Right cardiac atrium (tissue), 5 donors: ENCODE data around the gene ANGPTL8. TPM values are rescaled to one million over a fixed set of nuclear protein-coding genes. Genes with fewer than 3 reads are reported as not detected.
A peak's percentile ranks its signal among the peaks of the same experiment; 100 is the strongest.

Source experiments
- ATAC-seq, 2 donors: fragments of 200-7000 bp; cut with Tn5 transposase; one replicate each; pipeline versions ENCODE4 v1.8.0 to v1.9.1; 2020; ENCODE audit warnings: moderate library complexity in 2 of 2, mild to moderate bottlenecking in 1 of 2
- DNase-seq, 3 donors: peaks; one replicate each; pipeline ENCODE4 v3.0.0-alpha.2; 2020
- H3K27ac ChIP-seq: one replicate; pipeline ENCODE4 v1.5.1; 2013; ENCODE audit warnings: mild to moderate bottlenecking, low read length, control low read depth, moderate library complexity
- H3K27me3 ChIP-seq: one replicate; pipeline ENCODE4 v1.6.1; 2013; ENCODE audit not compliant: control insufficient read depth, insufficient read depth
- H3K4me1 ChIP-seq: one replicate; pipeline ENCODE4 v1.6.1; 2013; ENCODE audit warnings: low read length; ENCODE audit not compliant: control insufficient read depth, insufficient read depth
- H3K4me3 ChIP-seq: one replicate; pipeline ENCODE4 v1.5.1; 2013; ENCODE audit warnings: low read length, control low read depth
- H3K9me3 ChIP-seq: one replicate; pipeline ENCODE4 v1.6.1; 2013; ENCODE audit warnings: low read length; ENCODE audit not compliant: control insufficient read depth
- WGBS: extraction: QIAGEN DNeasy Blood & Tissue Kit; methylation state at CpG from one replicate; pipeline ENCODE4 v1.1.7; 2013; 5-methylcytosine and 5-hydroxymethylcytosine counted together
- intact Hi-C, 4 donors: fragments of 100-400 bp; cut with DNase I; formaldehyde crosslinking; loops; one replicate each; pipeline versions ENCODE4 v1.11.0 to v1.14.0; 2022 to 2023
- polyA plus RNA-seq: library from polyadenylated mRNA; stranded (reverse); fragments of 200-250 nt; gene quantifications from one replicate; pipeline ENCODE4 v1.2.3, GENCODE V29; 2013
- total RNA-seq, 4 donors: library from RNA; stranded (reverse); fragmentation: NEBNext Ultra II Directional; extraction: Animal tissue kit (Norgen Biotek cat#: 25700); gene quantifications; one replicate each; pipeline ENCODE4 v1.2.1, GENCODE V29; 2021
- donor health status: healthy with polysubstance abuse.
- donor health status: DM: no; HTN: yes; CAD: no.
- donor health status: DM: no; HTN: no; CAD: no.
- donor health status: DM: no; HTN: yes; CAD: no; lungs with severe emphysema.
- donor health status: DM: yes; HTN: yes; CAD: no.

The ANGPTL8 gene
- total and polyA plus RNA-seq, 5 donors, result 0.47 to 4.8 (median 0.68) TPM; not detected in 1

DNA sequence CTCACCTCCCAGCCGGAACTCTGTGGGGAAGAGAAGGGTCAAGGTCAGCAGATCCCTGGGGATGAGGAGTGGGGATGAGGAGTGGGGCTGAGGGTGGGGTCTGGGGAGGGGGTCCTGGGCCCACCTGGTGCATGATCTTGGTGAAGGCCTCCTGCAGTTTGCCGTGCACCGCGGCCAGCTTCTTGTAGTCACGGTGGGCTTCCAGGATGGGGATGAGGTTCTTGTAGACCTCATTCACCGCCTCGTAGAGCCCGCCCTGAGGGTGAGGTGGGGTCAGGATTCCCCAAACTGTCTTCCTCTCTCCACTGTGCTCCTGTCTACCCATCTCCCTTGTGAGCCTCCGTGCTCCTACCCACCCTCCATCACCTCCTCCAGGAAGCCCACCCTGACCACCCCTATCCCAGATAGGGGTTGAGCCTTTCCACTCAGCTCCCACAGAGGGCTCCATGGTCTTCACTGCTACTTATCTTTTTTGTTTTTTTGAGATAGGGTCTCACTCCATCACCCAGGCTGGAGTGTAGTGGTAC, 35.3 kb upstream of the ANGPTL8 start:
- ATAC-seq, result peak; percentile 3 to 4
- intact Hi-C loops, result loop anchor here in 3 of 4 donors (2.0 to 10.0 kb wide), 4 partner anchors 65 to 169 kb away; no protein-coding TSS in a partner anchor
- WGBS, result 77% methylated on average over 9 of the region's 9 CpGs

DNA sequence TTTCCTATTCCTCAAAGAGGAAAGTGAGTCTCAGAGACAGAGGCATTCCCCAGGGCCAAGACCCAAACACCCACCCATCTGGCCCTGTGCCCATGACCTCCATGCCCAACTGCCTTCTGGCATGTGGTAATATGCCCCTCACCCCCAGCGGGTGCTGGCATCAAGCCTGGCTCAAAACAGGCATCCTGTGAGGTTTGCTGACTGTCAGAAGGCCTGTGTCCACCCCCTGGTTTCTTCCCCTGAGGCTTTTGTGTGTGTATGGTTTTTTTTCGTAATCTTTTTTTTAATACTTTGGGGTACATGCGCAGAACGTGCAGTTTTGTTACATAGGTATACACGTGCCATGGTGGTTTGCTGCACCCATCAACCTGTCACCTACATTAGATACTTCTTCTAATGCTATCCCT, 34.5 kb upstream of the ANGPTL8 start:
- H3K4me3 ChIP-seq, result no peak overlapping the region
- peak overlapping the region; percentile 66 for H3K27ac ChIP-seq
- WGBS, result 51% methylated on average over 5 of the region's 5 CpGs
- intact Hi-C loops, result loop anchor here (2.0 to 10.0 kb wide), 5 partner anchors 66 to 170 kb away; no protein-coding TSS in a partner anchor
- H3K27me3 ChIP-seq, result no peaks in the 10 kb centered on the region
- peak in 2 of 3 donors; percentile 52 to 80 for DNase-seq
- peaks cover 5% of the 10 kb centered on the region for H3K4me1 ChIP-seq
- H3K9me3 ChIP-seq, result no peaks in the 10 kb centered on the region
- no peak for ATAC-seq

More for the DNA sequence above, 35.3 kb upstream of the ANGPTL8 start:
- peaks cover 5% of the 10 kb centered on the region for H3K4me1 ChIP-seq
- no peak overlapping the region for H3K4me3 ChIP-seq
- no peaks in the 10 kb centered on the region for H3K9me3 ChIP-seq
- peak overlapping the region; percentile 66 for H3K27ac ChIP-seq
- no peaks in the 10 kb centered on the region for H3K27me3 ChIP-seq
- DNase-seq, result no peak

DNA sequence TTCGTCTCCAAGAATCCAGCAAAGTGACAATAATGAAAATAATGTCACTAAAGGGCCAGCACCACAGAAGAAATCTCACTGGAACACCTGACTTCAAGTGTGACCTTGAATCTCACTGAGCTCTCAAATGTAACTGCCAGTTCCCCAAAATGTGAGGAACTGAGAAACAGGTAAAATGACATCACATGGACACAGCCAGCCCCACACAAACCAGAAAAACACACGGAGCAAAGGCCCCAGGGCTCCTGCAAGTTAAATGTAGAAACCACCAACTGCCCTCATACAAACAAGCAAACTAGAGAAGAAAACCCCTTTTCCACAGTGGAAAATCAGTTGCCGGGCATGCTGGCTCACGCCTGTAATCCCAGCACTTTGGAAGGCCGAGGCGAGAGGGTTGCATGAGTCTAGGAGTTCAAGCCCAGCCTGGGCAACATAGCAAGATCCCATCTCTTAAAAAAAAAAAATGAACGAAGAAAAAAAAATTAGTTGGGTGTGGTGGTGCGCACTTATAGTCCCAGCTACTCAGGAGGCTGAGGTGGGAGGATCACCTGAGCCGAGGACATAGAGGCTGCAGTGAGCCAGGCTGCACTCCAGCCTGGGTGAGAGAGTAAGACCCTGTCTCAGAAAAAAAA, 33.4 kb upstream of the ANGPTL8 start:
- intact Hi-C loops, result loop anchor here (2.0 to 10.0 kb wide), 4 partner anchors 67 to 171 kb away; no protein-coding TSS in a partner anchor
- no peak overlapping the region for H3K27ac ChIP-seq
- no peak for ATAC-seq
- peak in 1 of 3 donors; percentile 28 for DNase-seq
- 85% methylated on average over 9 of the region's 9 CpGs for WGBS
- H3K4me3 ChIP-seq, result no peak overlapping the region
- peaks cover 5% of the 10 kb centered on the region for H3K4me1 ChIP-seq
- H3K9me3 ChIP-seq, result no peaks in the 10 kb centered on the region
- no peaks in the 10 kb centered on the region for H3K27me3 ChIP-seq

DNA sequence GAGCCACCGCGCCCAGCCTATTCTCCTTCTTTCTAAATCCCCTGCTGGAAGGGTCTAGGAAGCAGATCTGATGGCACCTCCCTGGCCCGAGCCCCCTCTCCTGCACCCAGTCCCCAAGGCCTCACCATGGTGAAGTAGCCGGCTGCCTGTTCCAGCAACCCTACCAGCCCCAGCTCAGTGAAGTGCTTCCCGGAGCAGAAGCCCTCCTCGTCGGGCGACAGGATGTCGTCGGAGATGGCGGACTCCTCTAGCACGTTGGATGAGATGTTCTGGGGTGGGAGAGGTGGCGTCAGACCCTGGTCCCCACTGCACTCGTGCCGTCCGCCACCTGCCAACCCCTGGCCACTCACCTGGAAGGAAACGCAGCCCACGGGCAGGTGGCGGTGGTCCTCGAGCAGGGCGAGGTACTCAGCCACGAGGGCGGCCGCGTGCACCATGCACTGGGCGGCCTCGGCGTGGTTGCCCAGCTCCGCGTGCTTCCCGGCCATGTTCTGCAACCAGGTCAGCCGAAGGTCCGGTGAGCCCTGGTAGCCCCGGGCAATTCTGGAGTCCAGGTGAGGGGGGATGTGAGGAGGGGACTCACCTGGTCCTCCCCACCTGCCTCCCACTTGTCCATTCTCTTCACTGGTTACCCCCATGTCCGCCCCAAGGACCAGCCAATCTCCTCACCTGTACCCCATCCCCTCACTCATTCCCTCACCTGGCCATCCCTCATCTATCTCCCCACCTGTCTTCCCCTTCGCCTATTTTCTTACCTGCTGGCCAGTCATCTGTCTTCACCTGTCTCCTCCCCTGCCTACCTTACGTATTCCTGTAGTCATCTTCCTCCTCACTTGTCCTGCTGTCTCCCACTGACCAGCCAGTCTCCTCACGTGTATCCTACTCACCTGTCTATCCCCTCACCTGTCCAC, 30.6 kb upstream of the ANGPTL8 start:
- peaks cover 5% of the 10 kb centered on the region for H3K4me1 ChIP-seq
- no peak overlapping the region for H3K27ac ChIP-seq
- H3K9me3 ChIP-seq, result no peaks in the 10 kb centered on the region
- intact Hi-C loops, result loop anchor here (5.0 to 10.0 kb wide), 2 partner anchors 77 to 174 kb away; no protein-coding TSS in a partner anchor
- DNase-seq, result peak in 1 of 3 donors; percentile 48
- 83% methylated on average over 38 of the region's 38 CpGs for WGBS
- no peak overlapping the region for H3K4me3 ChIP-seq
- no peaks in the 10 kb centered on the region for H3K27me3 ChIP-seq
- no peak for ATAC-seq

DNA sequence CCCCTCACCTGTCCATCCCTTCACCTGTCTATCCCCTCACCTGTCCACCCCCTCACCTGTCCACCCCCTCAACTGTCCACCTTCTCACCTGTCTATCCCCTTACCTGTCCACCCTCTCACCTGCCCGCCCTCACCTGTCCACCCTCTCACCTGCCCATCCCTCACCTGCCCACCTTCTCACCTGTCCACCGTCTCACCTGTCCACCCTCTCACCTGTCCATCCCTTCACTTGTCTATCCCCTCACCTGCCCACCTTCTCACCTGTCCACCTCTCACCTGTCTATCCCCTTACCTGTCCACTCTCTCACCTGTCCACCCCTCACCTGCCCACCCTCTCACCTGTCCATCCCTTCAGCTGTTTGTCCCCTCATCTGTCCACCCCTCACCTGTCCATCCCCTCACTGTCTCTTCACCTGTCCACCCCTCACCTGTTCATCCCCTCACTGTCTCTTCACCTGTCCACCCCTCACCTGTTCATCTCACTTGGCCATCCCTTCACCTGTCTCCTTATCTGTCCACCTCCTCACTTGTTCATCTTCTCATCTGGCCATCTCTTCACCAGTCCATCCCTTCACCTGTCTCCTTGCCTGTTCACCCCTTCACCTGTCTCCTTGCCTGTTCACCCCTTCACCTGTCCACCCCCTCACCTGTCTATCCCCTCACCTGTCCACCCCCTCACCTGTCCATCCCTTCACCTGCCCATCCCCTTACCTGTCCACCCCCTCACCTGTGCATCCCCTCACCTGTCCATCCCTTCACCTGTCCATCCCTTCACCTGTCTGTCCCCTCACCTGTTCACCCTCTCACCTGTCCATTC, 29.4 kb upstream of the ANGPTL8 start:
- intact Hi-C loops, result loop anchor here (5.0 to 10.0 kb wide), 2 partner anchors 78 to 175 kb away; no protein-coding TSS in a partner anchor

DNA sequence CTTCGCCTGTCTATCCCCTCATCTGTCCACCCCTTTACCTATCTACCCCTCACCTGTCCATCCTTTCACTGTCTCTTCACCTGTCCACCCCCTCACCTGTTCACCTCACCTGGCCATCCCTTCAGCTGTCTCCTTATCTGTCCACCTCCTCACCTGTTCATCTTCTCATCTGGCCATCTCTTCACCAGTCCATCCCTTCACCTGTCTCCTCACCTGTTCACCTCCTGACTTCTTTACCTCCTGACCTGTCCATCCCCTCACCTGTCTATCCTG, 28.8 kb upstream of the ANGPTL8 start:
- Histone ChIP-seq H3K27me3 (no peaks in the 10 kb centered on the region), H3K4me3 (no peak overlapping the region), H3K4me1 (no peaks in the 10 kb centered on the region), H3K27ac (no peak overlapping the region), H3K9me3 (no peaks in the 10 kb centered on the region)
- intact Hi-C loops, result no loop called here
- ATAC-seq, result no peak
- DNase-seq, result no peak
- 91% methylated on average over 1 of the region's 1 CpG for WGBS

More for the DNA sequence above, 29.4 kb upstream of the ANGPTL8 start:
- no peak overlapping the region for H3K4me3 ChIP-seq
- no peaks in the 10 kb centered on the region for H3K9me3 ChIP-seq
- H3K27ac ChIP-seq, result no peak overlapping the region
- DNase-seq (peak in 1 of 3 donors; percentile 7), ATAC-seq (no peak)
- no peaks in the 10 kb centered on the region for H3K27me3 ChIP-seq
- WGBS, result 83% methylated on average over 2 of the region's 2 CpGs
- H3K4me1 ChIP-seq, result no peaks in the 10 kb centered on the region

DNA sequence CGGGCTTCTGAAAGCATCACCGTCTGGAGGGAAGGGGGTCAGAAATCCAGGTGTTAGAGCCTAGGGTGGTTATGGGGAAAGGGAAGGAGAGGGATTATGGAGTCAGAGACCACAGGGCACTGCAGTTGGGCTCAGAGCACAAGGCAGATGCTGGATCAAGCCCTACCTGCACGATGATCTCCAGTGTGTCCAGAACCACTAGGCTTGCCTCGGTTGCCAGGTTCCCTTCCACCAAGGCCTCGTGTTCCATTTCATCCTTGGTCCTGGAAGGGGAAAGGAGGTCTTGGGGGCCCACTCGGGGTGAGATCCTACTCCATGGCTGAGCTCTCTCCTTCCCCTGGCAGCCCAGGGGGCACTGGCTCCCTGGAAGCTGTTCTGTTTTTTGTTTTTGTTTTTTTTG, 25.0 kb upstream of the ANGPTL8 start:
- Histone ChIP-seq H3K27me3 (no peaks in the 10 kb centered on the region), H3K9me3 (no peaks in the 10 kb centered on the region), H3K4me1 (no peaks in the 10 kb centered on the region), H3K4me3 (no peak overlapping the region), H3K27ac (no peak overlapping the region)
- ATAC-seq (no peak), DNase-seq (no peak)
- intact Hi-C loops, result no loop called here
- 94% methylated on average over 6 of the region's 6 CpGs for WGBS

DNA sequence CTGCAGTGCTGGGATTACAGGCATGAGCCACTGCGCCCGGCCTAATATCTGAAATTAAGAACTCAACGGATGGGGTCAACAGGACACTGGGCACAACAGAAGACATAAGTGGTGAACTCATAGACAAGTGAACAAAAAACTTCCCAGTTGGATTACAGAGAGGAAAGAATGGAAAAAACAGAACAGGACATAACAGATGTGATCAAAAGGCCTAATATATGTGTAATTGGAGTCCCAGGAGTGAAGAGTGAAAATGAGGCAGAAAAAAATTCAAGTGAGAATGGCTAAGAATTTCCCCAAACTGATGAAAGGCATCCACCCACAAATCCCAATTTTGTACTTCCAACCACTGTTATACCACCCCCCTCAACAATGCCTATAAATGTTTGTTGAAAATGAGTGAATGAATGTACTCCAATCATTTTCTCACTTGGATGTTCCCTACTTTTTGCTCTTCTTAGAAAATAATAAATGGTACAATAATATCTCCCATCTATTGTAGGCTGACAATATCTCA, 18.3 kb upstream of the ANGPTL8 start:
- no peak for ATAC-seq
- no peak for DNase-seq

DNA sequence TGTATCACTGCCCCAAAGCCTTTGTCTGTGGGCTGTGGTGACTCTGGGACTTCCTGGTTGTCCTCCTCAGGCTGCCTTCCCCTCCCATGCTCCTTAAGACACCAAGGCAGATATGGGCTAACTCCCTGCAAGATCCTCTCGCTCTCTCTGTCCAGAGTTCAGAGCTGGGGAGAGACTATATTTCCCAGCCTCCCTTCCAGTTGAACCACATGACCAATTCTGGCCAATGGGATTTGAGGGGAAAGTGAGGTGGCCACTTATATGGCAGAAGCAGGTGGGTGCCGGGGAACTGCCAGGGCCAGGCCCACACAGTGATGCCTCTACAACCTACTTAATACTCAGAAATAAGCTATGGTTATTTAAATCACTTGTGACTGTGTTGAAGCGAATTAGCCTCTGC, 16.2 kb upstream of the ANGPTL8 start:
- 96% methylated on average over 3 of the region's 3 CpGs for WGBS
- no peak for DNase-seq
- Histone ChIP-seq H3K4me1 (no peaks in the 10 kb centered on the region), H3K27me3 (no peaks in the 10 kb centered on the region), H3K27ac (no peak overlapping the region), H3K9me3 (no peaks in the 10 kb centered on the region), H3K4me3 (no peak overlapping the region)
- intact Hi-C loops, result loop anchor here in 1 of 4 donors (10.0 kb wide), 1 partner anchor 222 kb away; no protein-coding TSS in a partner anchor
- no peak for ATAC-seq

More for the DNA sequence above, 18.3 kb upstream of the ANGPTL8 start:
- Histone ChIP-seq H3K4me3 (no peak overlapping the region), H3K9me3 (no peaks in the 10 kb centered on the region), H3K27ac (no peak overlapping the region), H3K4me1 (no peaks in the 10 kb centered on the region), H3K27me3 (no peaks in the 10 kb centered on the region)
- 99% methylated on average over 3 of the region's 3 CpGs for WGBS
- intact Hi-C loops, result loop anchor here in 1 of 4 donors (10.0 kb wide), 1 partner anchor 224 kb away; no protein-coding TSS in a partner anchor

DNA sequence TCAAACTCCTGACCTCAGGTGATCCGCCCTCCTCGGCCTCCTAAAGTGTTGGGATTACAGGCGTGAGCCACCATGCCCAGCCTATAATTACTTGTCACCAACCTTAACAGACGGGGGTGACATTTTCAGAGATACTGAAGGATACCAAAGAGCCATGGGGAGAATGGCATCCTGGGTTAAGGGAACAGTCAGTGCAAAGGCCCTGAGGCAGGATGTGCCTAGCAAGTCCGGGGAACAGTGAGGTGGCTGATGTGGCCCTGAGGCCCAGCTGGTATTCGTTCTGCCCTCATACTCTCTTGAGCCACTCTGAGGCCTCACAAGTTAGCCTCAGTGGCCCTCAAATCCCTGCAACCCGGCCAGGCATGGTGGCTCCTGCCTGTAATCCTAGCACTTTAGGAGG, 15.0 kb upstream of the ANGPTL8 start:
- H3K4me1 ChIP-seq, result no peaks in the 10 kb centered on the region
- DNase-seq, result no peak
- WGBS, result 96% methylated on average over 7 of the region's 7 CpGs
- H3K27ac ChIP-seq, result no peak overlapping the region
- H3K9me3 ChIP-seq, result no peaks in the 10 kb centered on the region
- H3K4me3 ChIP-seq, result no peak overlapping the region
- no peak for ATAC-seq
- intact Hi-C loops, result loop anchor here in 1 of 4 donors (10.0 kb wide), 1 partner anchor 220 kb away; no protein-coding TSS in a partner anchor
- no peaks in the 10 kb centered on the region for H3K27me3 ChIP-seq
